NCI-H748 treated with DMSO at 0.1 percent for 48 hours (cell line): Measurements from ENCODE around the gene USP33.
"Not testable (repeated sequence)": the region's sequence is repeated elsewhere in the genome, so short reads cannot be mapped to it uniquely, and the experiment has no call there.

Source experiments
- DNase-seq: peaks from one replicate; lab custom pipeline; 2025; lab: John Stamatoyannopoulos, UW

USP33 gene

DNA sequence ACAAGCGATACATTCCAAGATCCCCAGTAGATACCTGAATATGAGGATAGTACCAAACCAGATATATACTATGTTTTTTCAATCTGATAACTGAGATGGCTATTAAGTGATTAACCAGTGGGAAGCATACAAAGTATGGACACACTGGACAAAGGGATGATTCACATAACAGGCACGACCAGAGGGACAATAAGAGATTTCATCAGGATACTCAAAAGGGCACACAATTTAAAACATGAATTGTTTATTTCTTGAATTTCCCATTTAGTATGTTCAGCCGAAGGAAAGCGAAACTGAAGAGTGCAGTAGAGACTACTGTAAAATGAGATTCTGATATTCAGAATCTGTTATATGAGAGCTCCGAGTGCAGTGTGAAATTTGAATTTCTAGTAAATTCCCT, 87.8 kb downstream of the USP33 start:
- DNase-seq: no peak

DNA sequence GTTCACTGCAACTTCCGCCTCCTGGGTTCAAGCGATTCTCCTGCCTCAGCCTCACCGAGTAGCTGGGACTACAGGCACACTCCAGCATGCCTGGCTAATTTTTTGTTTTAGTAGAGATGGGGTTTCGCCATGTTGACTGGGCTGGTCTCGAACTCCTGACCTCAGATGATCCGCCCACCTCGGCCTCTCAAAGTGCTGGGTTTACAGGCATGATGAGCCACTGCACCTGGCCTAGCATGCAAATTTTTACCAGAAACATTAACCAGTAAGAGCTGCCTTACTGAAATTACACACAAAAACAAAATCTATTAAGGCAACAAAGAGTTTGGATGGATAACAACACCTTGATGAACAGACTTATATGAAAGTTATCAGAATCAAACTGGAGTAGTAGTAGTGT, 89.3 kb downstream of the USP33 start:
- DNase-seq: no peak

DNA sequence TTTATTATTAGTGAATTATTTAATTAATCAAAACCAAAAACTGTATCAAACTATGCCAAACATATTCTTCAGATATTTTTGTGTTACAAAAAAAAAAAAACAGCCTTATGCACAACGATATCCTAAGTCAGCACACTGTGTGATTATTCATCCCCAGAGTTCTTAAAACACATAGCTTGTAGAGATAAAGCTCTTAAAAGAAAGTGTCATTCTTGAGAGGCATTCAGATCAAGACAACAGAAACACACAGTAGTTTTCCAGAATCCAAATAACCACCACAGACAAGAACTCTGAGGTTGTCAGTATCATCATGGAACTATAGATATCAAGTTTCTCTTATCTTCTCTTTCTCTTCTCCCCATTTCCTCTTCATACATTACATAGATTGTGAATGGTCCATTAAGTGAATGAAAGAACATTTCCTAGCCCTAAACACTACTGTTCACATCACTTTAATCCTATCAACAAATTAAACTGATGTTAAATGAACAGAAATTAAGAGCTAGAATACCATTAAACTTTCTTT, 90.7 kb downstream of the USP33 start:
- no peak for DNase-seq

GRCh38 chr1:77664939-77665516, 94.6 kb downstream of the USP33 start:
- no peak for DNase-seq

GRCh38 chr1:77661696-77662095, 98.0 kb downstream of the USP33 start:
- DNase-seq: no peak

DNA sequence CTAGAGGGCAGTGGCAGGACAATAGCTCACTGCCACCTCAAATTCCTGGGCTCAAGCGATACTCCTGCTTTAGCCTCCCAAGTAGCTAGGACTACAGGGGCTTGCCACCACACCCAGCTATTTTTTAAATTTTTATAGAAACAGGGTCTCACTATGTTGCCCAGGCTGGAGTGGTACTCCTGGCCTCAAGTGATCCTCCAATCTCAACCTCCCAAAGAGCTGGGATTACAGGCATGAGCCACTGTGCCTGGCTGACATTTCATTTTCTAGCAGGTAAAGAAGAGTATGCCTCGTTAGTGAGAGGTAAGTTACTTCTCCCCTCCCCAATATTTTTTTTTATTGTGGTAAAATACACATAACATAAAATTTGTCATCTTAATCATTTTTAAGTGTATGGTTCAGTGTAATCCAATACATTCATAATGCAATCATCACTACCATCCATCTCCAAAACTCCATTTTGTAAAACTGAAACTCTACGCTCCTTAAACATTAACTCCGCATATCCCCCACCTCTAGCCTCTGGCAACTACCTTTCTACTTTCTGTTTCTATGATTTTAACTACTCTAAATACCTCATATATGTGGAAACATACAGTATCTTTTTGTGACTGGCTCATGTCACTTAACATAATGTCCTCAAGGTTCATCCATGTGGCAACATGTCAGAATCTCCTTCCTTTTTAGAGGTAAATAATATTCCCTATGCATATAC, 99.6 kb downstream of the USP33 start:
- DNase-seq: no peak

DNA sequence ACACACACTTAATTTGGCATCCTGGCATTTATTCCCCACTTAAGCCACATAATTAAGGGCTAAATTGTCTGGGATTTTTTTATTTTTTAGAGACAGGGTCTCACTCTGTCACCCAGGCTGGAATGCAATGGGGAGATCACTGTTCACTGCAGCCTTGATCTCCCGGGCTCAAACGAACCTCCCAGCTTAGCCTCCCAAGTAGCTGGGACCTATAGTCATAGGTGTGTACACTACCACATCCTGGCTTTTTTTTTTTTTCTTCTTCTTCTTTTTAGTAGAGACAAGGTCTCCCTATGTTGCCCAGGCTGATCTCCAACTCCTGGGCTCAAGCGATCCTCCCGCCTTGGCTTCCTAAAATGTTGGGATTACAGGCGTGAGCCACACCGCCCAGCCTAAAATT, 101.4 kb downstream of the USP33 start:
- no peak for DNase-seq

DNA sequence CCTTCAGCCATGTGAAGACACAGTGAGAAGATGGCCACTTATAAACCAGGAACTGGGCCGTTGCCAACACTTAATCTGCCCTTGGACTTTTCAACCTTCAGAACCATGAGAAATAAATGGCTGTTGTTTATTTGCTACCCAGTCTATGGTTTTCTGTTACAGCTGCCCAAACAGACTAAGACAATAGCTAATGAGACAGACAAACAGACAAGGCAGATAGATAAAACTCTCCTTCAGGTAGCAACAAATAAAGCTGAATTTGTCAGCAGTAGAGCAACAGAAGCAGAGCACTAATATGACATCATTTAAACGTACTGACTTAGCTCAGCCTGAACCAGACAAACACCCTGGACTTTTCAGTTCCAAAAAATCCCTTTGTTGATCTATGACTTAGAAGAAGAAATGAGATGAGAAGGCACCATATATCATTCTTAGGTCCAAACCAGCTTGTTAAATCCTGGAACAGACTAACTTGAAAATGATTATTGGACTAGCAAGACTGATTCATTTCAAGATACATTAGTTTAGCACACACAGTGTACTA, 104.1 kb downstream of the USP33 start:
- peak; percentile 70 for DNase-seq

- no peak for DNase-seq
Measured at GRCh38 chr1:77652970-77653516, 106.6 kb downstream of the USP33 start.

- DNase-seq: no peak
Measured at GRCh38 chr1:77652268-77652667, 107.4 kb downstream of the USP33 start.

- no peak for DNase-seq
Measured at GRCh38 chr1:77649127-77649526, 110.5 kb downstream of the USP33 start.

DNA sequence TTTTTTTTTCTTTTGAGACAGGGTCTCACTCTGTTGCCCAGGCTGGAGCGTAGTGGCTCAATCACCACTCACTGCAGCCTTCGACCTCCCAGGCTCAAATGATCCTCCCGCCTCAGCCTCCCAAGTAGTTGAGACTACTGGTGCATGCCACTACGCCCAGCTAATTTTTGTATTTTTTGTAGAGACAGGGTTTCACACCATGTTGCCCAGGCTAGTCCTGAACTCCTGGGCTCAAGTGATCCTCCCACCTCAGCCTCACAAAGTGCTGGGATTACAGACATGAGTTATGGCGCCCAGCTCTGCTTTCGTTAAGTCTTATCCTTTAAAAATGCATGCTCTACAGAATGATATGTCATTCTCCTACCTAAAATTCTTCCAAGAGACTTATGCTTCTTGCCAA, 113.4 kb downstream of the USP33 start:
- DNase-seq: not testable (repeated sequence)
